ENCODE measurements around the gene THRB. TPM values are rescaled to one million over a fixed set of nuclear protein-coding genes. Genes with fewer than 3 reads are reported as not detected.
A peak's percentile ranks its signal among the peaks of the same experiment; 100 is the strongest.

THRB gene
- total and polyA plus RNA-seq, 9 of the 15 experiments (the other 6 are each of a cell fraction or from before 2014, with no cell fraction given): 1.7 to 14.9 (median 6.9) TPM

DNA sequence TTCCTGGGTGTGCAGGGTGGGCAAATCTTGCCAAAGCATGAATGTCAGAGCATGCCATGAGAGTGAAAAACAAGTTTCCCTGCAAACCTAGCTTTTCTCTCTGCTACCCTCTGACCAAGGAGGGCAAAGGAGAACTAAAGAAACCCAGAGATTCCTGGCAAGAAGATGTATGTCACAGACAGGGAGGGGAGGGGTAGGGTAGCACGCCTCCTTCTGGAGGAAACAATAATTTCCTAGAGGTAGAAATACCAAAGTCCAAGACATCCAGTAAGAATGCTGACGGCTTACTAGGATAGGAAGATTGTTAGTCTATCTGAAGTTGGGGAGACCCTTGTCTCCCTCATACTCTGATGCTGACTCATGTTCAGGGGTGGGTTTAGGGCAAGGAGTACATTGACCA, 345.6 kb downstream of the THRB start (continued):
- TF ChIP-seq, protein P1, sequence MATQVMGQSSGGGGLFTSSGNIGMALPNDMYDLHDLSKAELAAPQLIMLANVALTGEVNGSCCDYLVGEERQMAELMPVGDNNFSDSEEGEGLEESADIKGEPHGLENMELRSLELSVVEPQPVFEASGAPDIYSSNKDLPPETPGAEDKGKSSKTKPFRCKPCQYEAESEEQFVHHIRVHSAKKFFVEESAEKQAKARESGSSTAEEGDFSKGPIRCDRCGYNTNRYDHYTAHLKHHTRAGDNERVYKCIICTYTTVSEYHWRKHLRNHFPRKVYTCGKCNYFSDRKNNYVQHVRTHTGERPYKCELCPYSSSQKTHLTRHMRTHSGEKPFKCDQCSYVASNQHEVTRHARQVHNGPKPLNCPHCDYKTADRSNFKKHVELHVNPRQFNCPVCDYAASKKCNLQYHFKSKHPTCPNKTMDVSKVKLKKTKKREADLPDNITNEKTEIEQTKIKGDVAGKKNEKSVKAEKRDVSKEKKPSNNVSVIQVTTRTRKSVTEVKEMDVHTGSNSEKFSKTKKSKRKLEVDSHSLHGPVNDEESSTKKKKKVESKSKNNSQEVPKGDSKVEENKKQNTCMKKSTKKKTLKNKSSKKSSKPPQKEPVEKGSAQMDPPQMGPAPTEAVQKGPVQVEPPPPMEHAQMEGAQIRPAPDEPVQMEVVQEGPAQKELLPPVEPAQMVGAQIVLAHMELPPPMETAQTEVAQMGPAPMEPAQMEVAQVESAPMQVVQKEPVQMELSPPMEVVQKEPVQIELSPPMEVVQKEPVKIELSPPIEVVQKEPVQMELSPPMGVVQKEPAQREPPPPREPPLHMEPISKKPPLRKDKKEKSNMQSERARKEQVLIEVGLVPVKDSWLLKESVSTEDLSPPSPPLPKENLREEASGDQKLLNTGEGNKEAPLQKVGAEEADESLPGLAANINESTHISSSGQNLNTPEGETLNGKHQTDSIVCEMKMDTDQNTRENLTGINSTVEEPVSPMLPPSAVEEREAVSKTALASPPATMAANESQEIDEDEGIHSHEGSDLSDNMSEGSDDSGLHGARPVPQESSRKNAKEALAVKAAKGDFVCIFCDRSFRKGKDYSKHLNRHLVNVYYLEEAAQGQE (IDR thresholded peaks at IDR 0.05; ENCODE audit: borderline replicate concordance): peak; percentile 20; the same call in 1 of the 2 replicates
- TF ChIP-seq, protein P1 (CRISPR knock-in tag; IDR thresholded peaks at IDR 0.05; ENCODE audit: low read depth): no peak
- no peak for TF ChIP-seq HOXB6 (CRISPR knock-in tag; IDR thresholded peaks at IDR 0.05; ENCODE audit: borderline replicate concordance)

Measured in K562 (cell line).